Activated CD4-positive, alpha-beta T cell treated with anti-CD3 and anti-CD28 coated beads, Interleukin-2, amount 50 U/mL, for 1 hour (primary cell): ENCODE data around the gene UST.
"Not testable (repeated sequence)": the region's sequence is repeated elsewhere in the genome, so short reads cannot be mapped to it uniquely, and the experiment has no call there.

Experiments
- DNase-seq: peaks from one replicate; pipeline ENCODE4 v3.0.0-alpha.2; 2020

UST gene

GRCh38 chr6:148983101-148983761 lies 236.4 kb downstream of the UST start:
- DNase-seq = no peak

GRCh38 chr6:148983966-148984365 lies 237.1 kb downstream of the UST start:
- no peak for DNase-seq

GRCh38 chr6:148984531-148985056 lies 237.8 kb downstream of the UST start:
- no peak for DNase-seq

GRCh38 chr6:148985499-148985898 lies 238.7 kb downstream of the UST start:
- no peak for DNase-seq

- no peak for DNase-seq
These were observed 239.8 kb downstream of the UST start for GRCh38 chr6:148986608-148987007.

GRCh38 chr6:148987982-148988381 lies 241.2 kb downstream of the UST start:
- DNase-seq = no peak

DNA sequence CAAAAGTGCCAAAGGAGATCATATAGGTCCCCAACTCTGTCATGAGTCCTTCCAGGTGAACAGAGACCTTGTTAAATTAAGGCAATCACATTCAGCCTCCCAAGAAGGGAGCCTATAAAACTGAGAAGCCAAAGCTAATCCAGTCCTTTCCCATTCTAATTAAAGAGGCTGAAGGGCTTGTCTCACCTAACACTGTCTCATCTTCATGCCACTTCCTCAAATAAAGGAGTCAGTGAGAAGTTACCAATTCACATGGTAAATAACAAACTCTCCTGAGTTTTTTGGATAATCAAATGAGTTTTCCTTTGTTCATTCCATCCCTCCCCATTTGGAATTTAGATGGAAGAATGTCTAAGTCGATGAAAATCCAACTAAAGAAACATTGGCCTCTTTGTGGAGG lies 242.8 kb downstream of the UST start:
- no peak for DNase-seq

GRCh38 chr6:148990403-148990802 lies 243.6 kb downstream of the UST start:
- no peak for DNase-seq

DNA sequence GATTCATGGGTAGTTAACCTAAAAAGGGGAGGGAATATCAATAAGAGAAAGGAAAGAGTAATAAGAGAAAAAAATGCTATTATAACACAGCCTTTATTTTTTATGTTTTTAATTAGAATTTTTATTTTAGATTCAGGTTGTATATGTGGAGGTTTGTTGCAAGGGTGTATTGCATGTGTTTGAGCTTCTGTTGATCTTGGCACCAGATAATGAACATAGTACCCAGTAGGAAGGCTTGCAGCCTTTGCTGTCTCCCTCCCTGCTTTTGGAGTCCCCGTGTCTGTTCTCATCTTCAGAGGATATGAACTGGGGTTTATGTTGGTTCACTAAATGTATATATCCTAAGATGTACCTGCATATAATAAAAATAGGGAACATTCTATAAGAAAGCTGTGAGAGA lies 250.0 kb downstream of the UST start:
- no peak for DNase-seq

- DNase-seq = no peak
These were observed 251.0 kb downstream of the UST start for GRCh38 chr6:148997865-148998264.

DNA sequence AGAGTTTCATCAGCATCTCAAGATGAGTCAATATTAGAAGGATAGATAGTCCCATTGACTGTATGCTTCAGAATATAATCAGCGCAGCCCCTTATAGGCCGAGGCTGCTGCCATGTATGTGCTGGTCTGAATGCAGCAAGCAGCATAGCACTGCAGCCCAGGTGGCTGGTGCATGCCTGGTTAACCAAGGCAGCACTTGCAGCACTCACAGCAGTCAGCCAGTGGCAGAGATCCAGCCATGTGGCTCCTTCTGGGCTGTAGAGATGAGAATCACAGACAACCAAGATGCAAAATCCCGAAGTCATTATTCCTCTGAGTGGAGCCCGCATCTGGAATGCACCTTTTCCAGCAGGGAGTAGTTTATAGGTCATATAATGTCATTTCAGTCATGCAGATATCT lies 251.9 kb downstream of the UST start:
- DNase-seq = no peak

DNA sequence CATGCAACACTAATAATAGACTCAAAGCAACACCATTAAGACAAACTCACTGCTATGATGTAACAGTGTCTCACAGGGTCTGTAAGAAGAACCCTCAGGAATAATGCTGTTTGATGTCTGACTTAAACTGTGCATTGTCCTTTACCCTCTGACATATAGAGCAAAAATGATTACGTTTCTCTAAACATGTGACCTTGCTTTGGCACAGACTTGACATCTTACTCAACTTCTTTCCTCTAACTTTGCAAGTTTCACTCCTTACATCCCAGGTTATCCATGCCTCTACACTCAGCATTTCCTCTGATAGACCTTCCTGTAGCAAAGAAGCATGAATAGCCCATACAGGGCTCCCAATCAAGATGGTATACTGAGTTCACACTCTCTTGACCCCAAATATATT lies 252.7 kb downstream of the UST start:
- no peak for DNase-seq

- no peak for DNase-seq
These were observed 253.2 kb downstream of the UST start for GRCh38 chr6:148999929-149000468.

DNA sequence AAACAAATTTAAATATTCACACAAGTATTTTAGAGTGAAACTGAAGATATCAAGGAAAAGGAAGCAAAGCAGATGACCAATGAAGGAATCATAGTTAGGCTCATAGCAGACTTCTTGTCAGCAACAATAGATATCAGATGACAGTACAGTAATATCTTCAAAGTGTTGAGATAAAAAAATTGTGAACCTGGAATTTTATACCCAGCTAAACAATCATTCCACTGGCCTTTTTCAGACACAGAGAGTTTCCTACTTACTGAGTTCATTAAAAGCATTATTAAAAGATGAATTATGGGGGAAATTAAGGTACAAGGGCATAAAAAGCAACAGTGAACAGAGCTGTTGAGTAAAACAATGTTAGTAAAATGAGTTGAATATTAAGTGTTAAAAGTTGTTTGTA lies 254.6 kb downstream of the UST start:
- no peak for DNase-seq

GRCh38 chr6:149003560-149003959 lies 256.7 kb downstream of the UST start:
- no peak for DNase-seq

DNA sequence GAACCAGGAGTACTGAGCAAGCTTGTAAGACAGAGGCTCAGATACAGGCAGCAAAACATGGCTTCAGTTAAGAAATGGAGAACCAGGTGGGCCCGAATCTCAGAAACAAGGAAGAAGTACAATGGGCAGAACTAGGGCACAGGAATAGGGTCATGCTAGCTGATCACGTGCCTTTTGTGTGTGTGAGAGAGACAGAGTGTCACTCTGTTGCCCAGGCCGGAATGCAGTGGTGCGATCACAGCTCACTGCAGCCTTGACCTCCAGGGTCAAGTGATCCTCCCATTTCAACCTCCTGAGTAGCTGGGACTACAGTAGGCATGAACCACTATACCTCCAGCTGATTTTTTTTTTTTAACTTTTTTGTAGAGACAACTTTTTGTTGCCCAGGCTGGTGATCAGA lies 257.8 kb downstream of the UST start:
- no peak for DNase-seq

GRCh38 chr6:149006236-149006635 lies 259.4 kb downstream of the UST start:
- not testable (repeated sequence) for DNase-seq

- DNase-seq = no peak
These were observed 259.8 kb downstream of the UST start for GRCh38 chr6:149006671-149007070.

DNA sequence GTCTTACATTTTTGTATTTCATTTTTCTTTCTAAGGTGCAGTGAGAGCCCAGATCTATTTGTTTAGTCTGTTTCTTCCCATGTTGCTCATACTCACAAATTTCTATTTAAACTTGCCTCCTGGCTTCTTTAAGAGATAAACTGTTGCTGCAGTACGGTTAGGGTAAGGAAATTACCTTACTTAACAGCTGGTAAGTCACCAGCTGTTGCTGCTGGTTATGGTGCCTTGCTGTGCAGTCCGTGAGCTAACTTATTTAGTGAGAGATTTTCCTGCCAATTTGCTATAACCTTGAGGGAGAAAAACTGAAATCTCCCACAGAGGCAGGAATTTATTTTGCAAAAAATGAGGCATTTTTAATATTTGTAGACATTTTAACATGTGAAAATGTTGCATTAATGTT lies 261.0 kb downstream of the UST start:
- no peak for DNase-seq

- DNase-seq = no peak
These were observed 261.9 kb downstream of the UST start for GRCh38 chr6:149008741-149009140.

DNA sequence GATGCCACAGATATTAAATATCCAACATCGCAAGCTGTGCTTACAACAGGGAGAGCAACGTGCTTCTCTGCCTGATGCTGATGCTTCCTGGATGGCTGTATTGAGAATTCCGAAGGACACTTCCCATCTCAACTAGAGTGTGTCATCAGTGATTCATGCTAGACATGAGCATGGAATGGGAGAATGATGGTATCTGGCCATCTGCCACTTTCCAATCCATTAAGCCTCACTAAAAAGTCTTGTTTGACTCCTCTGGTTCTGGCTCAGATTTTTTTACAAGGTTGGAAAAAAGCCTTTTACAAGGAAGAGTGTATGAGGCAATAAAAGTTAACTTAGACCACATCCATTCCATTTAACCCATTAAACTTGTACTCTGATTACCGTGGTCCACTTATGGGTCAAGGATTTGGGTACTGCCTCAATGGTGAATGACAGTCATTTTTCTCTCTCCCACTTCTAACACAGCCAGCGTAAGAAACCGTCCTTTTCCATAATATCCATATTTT lies 265.3 kb downstream of the UST start:
- no peak for DNase-seq

DNA sequence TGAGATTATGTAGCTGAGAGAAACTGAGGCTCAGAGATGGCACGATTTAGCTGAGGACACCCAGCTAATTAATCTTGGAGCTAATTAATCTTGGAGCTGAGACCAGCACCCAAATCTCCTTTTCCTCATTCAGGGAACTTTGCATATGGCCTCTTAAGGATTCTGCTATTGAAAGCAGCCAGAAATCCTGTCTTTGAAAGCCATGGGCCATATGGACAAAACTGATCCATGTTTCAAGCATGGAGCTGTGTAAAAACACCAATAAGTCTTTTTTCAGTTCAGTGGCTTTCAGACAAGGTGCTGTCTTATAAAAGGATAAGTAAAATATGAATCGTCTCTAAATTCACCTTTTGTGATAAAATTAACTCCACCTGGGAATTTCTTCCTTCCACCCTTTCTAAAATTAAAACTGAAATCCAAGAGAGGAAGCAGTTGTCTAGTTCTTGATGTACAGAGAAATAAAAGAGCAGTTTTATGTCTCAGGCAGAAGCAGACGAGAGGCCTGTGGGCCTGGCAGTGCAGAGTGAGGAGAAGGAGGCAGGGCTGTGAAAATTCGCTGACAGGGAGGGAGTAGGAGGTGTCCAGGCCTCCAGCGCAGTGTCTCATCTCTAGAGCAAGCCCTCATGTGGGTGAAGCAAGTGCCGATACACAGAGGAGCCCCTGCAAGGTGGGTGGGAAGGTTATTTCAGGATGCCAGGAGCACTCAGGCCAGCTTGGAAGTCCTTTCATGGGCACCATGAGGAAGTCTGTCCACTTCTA lies 266.9 kb downstream of the UST start:
- no peak for DNase-seq

DNA sequence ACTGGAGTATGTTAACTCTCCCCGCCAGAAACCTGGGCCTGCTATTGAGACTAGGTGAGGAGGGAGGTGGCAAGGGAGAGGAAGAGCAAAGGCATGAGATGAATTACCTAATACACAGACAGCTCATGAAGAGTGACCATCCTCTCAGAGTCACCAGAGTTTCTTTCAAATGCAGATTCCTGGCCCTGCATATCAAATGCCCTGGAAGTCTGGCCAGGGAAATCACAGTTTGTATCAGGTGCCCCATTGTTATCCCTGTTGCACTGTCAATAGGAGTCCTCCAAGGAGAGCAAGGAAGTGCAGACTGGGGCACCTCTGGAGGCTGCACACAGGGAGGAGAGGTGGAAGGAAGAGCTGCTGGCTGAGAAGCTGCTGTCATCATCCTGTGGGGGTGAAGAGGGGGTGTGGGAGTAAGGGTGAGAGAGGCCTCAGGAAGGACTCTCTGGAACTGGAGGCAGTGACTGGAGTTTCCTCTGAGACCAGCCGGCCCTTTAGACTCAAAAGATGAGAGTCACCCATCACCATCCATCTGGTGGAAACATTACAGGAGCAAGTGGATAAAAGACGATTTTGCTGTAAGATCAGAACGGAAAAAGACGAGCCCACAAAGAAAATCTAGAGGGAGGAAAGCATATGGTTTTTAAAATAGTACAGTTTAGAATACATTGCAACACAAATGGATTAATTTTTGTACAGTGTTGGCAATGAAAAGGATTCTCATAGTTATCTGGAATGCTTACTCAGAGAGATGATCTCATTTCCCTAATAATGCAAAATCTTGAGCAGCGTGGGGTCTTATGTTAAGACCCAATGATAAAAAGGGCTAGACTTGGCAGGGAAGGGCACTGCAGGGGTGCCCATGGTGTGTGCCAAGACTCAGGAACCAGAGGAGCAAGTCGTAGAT lies 268.1 kb downstream of the UST start:
- no peak for DNase-seq
